Mesothelial cell of epicardium (in vitro differentiated cells): Measurements from ENCODE around the gene GPR137. TPM values are rescaled to one million over a fixed set of nuclear protein-coding genes. Genes with fewer than 3 reads are reported as not detected.

ENCODE experiments used
- DNase-seq, 2 experiments: peaks; one replicate each; pipeline ENCODE4 v3.0.0; 2021; ENCODE audit warnings: low spot score in 2 of 2; ENCODE audit not compliant: unreplicated experiment in 2 of 2
- H3K27ac Mint-ChIP-seq: 2 replicates; pipeline ENCODE4 v1.8.0; 2021; ENCODE audit warnings: mixed read lengths
- H3K27me3 Mint-ChIP-seq: 2 replicates; pipeline ENCODE4 v1.8.0; 2021; ENCODE audit warnings: low read depth, mixed read lengths
- H3K36me3 Mint-ChIP-seq: 2 replicates; pipeline ENCODE4 v1.8.0; 2021; ENCODE audit warnings: mixed read lengths
- H3K4me1 Mint-ChIP-seq: 2 replicates; pipeline ENCODE4 v1.8.0; 2021; ENCODE audit warnings: mixed read lengths
- H3K4me3 Mint-ChIP-seq: 2 replicates; pipeline ENCODE4 v1.8.0; 2021; ENCODE audit warnings: mild to moderate bottlenecking, moderate library complexity, mixed read lengths
- H3K9me3 Mint-ChIP-seq: 2 replicates; pipeline ENCODE4 v1.8.0; 2021; ENCODE audit warnings: mixed read lengths
- CTCF ChIP-seq: fragments of 200-600 bp; sonication (generic); IDR thresholded peaks from one replicate; pipeline ENCODE4 v1.5.0; 2021; ENCODE audit warnings: antibody characterized with exemption; ENCODE audit not compliant: unreplicated experiment
- total RNA-seq: library from RNA; stranded (reverse); gene quantifications from 3 replicates; pipeline ENCODE4 v1.2.1, GENCODE V29; 2021

The GPR137 gene
- total RNA-seq, 1 donor from 2014 or later = 43.8 TPM

GRCh38 chr11:64254326-64254725, 31.3 kb upstream of the GPR137 start:
- Mint-ChIP-seq H3K36me3 (peaks cover 6% of the 10 kb centered on the region), H3K4me1 (peaks cover 10% of the 10 kb centered on the region), H3K4me3 (no peak overlapping the region), H3K27me3 (no peaks in the 10 kb centered on the region), H3K27ac (no peak overlapping the region), H3K9me3 (no peaks in the 10 kb centered on the region)
- no peak for DNase-seq
- no peak for TF ChIP-seq CTCF

- Mint-ChIP-seq H3K4me1 (peaks cover 10% of the 10 kb centered on the region), H3K9me3 (no peaks in the 10 kb centered on the region), H3K36me3 (peaks cover 17% of the 10 kb centered on the region), H3K27me3 (no peaks in the 10 kb centered on the region), H3K4me3 (no peak overlapping the region), H3K27ac (no peak overlapping the region)
- no peak for DNase-seq
- TF ChIP-seq CTCF = no peak
Observed at GRCh38 chr11:64255135-64256128, 30.2 kb upstream of the GPR137 start.

- DNase-seq = no peak
- peaks cover 7% of the 10 kb centered on the region for H3K4me1 Mint-ChIP-seq
- H3K27me3 Mint-ChIP-seq = no peaks in the 10 kb centered on the region
- peaks cover 17% of the 10 kb centered on the region for H3K36me3 Mint-ChIP-seq
- TF ChIP-seq CTCF = no peak
- no peak overlapping the region for H3K27ac Mint-ChIP-seq
- H3K4me3 Mint-ChIP-seq = no peak overlapping the region
- H3K9me3 Mint-ChIP-seq = no peaks in the 10 kb centered on the region
Observed at GRCh38 chr11:64256300-64256699, 29.3 kb upstream of the GPR137 start.

GRCh38 chr11:64258356-64258755, 27.3 kb upstream of the GPR137 start:
- Mint-ChIP-seq H3K9me3 (no peaks in the 10 kb centered on the region), H3K36me3 (peaks cover 24% of the 10 kb centered on the region), H3K4me1 (peaks cover 2% of the 10 kb centered on the region), H3K4me3 (no peak overlapping the region), H3K27me3 (no peaks in the 10 kb centered on the region), H3K27ac (no peak overlapping the region)
- DNase-seq = no peak
- no peak for TF ChIP-seq CTCF

GRCh38 chr11:64258946-64259532, 26.6 kb upstream of the GPR137 start:
- Mint-ChIP-seq H3K27me3 (no peaks in the 10 kb centered on the region), H3K4me3 (no peak overlapping the region), H3K4me1 (peaks cover 2% of the 10 kb centered on the region), H3K27ac (no peak overlapping the region), H3K9me3 (no peaks in the 10 kb centered on the region), H3K36me3 (peaks cover 27% of the 10 kb centered on the region)
- TF ChIP-seq CTCF = no peak
- no peak for DNase-seq
